Measurements from ENCODE around the gene KIFBP. TPM values are rescaled to one million over a fixed set of nuclear protein-coding genes. Genes with fewer than 3 reads are reported as not detected.

KIFBP gene
- polyA plus RNA-seq, 1 experiment = 27.4 TPM

DNA sequence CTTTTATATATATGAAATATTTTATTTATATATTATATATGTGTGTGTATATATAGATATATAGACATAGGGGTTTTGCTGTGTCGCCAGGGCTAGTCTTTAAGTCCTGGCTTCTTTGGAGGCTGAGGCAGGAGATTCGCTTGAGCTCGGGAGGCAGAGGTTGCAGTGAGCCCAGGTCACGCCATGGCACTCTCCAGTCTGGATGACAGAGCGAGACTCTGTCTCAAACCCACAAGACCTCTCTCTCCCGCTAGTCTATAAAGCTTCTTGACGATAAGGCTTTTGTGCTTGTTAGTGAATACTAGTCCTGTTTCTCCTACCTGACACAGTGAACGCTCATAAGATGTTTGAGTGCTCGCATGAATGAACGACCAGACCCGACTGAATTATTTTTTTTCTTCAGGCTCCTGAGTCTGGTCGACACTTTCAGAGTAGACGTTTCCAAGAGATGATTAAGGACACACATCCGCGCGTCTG lies 33.2 kb upstream of the KIFBP start:
- TF ChIP-seq, protein P1, sequence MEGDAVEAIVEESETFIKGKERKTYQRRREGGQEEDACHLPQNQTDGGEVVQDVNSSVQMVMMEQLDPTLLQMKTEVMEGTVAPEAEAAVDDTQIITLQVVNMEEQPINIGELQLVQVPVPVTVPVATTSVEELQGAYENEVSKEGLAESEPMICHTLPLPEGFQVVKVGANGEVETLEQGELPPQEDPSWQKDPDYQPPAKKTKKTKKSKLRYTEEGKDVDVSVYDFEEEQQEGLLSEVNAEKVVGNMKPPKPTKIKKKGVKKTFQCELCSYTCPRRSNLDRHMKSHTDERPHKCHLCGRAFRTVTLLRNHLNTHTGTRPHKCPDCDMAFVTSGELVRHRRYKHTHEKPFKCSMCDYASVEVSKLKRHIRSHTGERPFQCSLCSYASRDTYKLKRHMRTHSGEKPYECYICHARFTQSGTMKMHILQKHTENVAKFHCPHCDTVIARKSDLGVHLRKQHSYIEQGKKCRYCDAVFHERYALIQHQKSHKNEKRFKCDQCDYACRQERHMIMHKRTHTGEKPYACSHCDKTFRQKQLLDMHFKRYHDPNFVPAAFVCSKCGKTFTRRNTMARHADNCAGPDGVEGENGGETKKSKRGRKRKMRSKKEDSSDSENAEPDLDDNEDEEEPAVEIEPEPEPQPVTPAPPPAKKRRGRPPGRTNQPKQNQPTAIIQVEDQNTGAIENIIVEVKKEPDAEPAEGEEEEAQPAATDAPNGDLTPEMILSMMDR (IDR thresholded peaks at IDR 0.05; ENCODE audit: insufficient read depth, low read depth, low read length) = no peak
- peak overlapping the region; percentile 94 for H3K4me3 ChIP-seq (ENCODE audit: low read depth, low read length)
- H3K36me3 ChIP-seq (ENCODE audit: control insufficient read depth, insufficient read depth, low read length) = 0 out of 2 replicates have a peak, but pooled peaks cover 3% of the 10 kb centered on the region
- DNase-seq (ENCODE audit: low read depth) = no peak
- no peaks in the 10 kb centered on the region for H3K27me3 ChIP-seq (ENCODE audit: control insufficient read depth, insufficient read depth, low read length)
- ChIA-PET POLR2A (no interaction called here), CTCF (interaction anchor here (0.8 to 2.0 kb wide), 11 partner anchors 9 to 139 kb away, joined by 3 to 5 read pairs (median 4); no protein-coding TSS in a partner anchor)

DNA sequence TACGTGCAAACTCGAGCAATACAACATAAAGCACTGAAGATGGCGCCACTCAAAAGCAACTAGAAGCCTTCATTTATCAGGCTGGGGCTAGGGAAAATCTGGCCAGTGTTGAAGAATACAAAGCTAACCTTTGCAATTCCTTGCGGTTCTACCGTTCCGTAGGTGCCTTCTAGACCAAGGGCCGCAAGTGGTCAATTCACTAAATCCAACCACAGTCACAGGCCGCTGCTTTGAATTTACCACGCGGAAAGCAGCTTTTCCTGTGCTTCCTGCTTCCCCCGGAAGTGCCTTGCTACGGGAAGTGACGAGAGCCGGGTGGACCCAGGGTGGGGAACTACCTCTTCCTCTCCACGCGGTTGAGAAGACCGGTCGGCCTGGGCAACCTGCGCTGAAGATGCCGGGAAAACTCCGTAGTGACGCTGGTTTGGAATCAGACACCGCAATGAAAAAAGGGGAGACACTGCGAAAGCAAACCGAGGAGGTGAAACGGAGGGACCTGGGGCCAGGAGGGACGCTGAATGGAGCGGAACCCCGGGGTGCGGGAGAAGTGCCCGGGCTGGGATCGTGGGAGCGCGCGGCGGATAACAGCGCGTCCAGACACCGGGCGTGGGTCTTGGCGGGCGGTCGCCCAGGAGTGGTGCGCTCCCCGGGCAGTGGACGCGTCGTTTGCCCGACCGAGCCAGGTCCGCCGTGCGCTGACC lies 32.6 kb upstream of the KIFBP start, which contains the start of gene DDX21:
Gene DDX21, plus strand, starts transcription at position 339 of the 701 bp plus-strand sequence. Its CDS starts 56 bp downstream, at position 395.
- CTCF ChIA-PET = interaction anchor here (0.6 to 2.0 kb wide), 14 partner anchors 10 to 438 kb away, joined by 3 to 5 read pairs (median 4); no protein-coding TSS in a partner anchor
- Histone ChIP-seq H3K36me3 (ENCODE audit: control insufficient read depth, insufficient read depth, low read length) (no peaks in the 10 kb centered on the region; the same call in 1 of the 2 replicates), H3K27me3 (ENCODE audit: control insufficient read depth, insufficient read depth, low read length) (no peaks in the 10 kb centered on the region), H3K4me3 (ENCODE audit: low read depth, low read length) (peak within 1 kb of the TSS; percentile 94)
- peak; percentile 67 for DNase-seq (ENCODE audit: low read depth)
- POLR2A ChIA-PET = no interaction called here
- TF ChIP-seq, protein P1 (IDR thresholded peaks at IDR 0.05; ENCODE audit: insufficient read depth, low read depth, low read length) = peak; percentile 67

DNA sequence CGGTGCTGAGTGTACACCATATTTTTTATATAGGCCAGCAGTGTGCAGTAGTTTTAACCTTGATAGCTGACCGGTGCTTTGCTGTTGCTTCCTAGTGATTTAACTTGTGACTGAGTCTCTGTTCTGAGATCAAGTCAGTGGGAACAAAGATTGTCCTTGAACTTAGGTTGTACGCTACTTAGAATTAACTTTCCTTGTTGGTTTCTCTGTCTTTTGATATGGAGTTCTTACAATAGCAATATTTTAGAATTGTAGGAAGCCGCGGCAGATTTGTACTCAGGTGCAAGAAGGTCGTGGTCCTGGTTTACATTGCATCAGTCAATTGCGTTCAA lies 31.4 kb upstream of the KIFBP start:
- TF ChIP-seq, protein P1 (IDR thresholded peaks at IDR 0.05; ENCODE audit: insufficient read depth, low read depth, low read length) = no peak
- peak overlapping the region; percentile 94 for H3K4me3 ChIP-seq (ENCODE audit: low read depth, low read length)
- H3K36me3 ChIP-seq (ENCODE audit: control insufficient read depth, insufficient read depth, low read length) = peaks cover under 1% of the 10 kb centered on the region
- CTCF ChIA-PET = interaction anchor here (1.3 kb wide), 2 partner anchors 43 to 136 kb away, joined by 3 to 5 read pairs; no protein-coding TSS in a partner anchor
- no peaks in the 10 kb centered on the region for H3K27me3 ChIP-seq (ENCODE audit: control insufficient read depth, insufficient read depth, low read length)
- POLR2A ChIA-PET = interaction anchor here (0.6 kb wide), 1 partner anchor 535 kb away, joined by 6 read pairs; no protein-coding TSS in a partner anchor
- DNase-seq (ENCODE audit: low read depth) = no peak

DNA sequence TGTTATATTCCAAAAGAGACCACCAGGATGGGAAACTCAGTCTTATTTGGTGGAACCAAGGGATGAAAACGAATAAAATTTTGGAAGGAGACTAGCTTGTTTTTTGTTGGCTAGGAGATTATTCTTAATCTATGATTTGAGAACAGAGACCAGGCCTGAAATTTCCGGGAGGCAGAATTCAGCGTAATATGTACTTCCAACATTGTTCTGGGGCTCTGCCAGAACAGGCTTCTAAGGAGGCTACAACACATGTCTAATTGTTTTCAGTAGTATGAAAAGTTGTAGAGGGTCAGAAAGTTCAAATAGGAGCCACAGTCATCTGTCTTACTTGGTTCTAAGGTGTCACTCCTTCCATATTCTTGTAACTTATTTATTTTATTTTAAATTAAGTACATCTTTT lies 30.9 kb upstream of the KIFBP start:
- no peak for DNase-seq (ENCODE audit: low read depth)
- POLR2A ChIA-PET = no interaction called here
- CTCF ChIA-PET = interaction anchor here (1.3 kb wide), 1 partner anchor 43 kb away, joined by 3 read pairs; no protein-coding TSS in a partner anchor
- TF ChIP-seq, protein P1 (IDR thresholded peaks at IDR 0.05; ENCODE audit: insufficient read depth, low read depth, low read length) = no peak
- Histone ChIP-seq H3K36me3 (ENCODE audit: control insufficient read depth, insufficient read depth, low read length) (peaks cover 2% of the 10 kb centered on the region), H3K27me3 (ENCODE audit: control insufficient read depth, insufficient read depth, low read length) (no peaks in the 10 kb centered on the region), H3K4me3 (ENCODE audit: low read depth, low read length) (peak overlapping the region; percentile 94)
